HepG2 (cell line): ENCODE measurements around the gene TEF. TPM values are rescaled to one million over a fixed set of nuclear protein-coding genes. Genes with fewer than 3 reads are reported as not detected.

Experiments
- DNMT1 ChIP-seq: sonication (generic); formaldehyde crosslinking; IDR thresholded peaks from 2 replicates; pipeline ENCODE4 v1.5.1; 2020; ENCODE audit warnings: mild to moderate bottlenecking, missing genetic modification reagents
- EHMT2 ChIP-seq: fragments of 200-600 bp; sonication (generic); IDR thresholded peaks from 2 replicates; pipeline ENCODE4 v1.7.0; 2017; ENCODE audit warnings: antibody characterized with exemption, low read depth, low read length, borderline replicate concordance
- GFI1 ChIP-seq: sonication (generic); formaldehyde crosslinking; IDR thresholded peaks from 2 replicates; pipeline ENCODE4 v1.5.0; 2020; ENCODE audit warnings: missing genetic modification reagents, mild to moderate bottlenecking, borderline replicate concordance
- HDAC6 ChIP-seq: fragments of 200-600 bp; sonication (generic); IDR thresholded peaks from 2 replicates; pipeline ENCODE4 v1.7.0; 2017; ENCODE audit warnings: mild to moderate bottlenecking, antibody characterized with exemption, low read length, low read depth
- HIVEP1 ChIP-seq: sonication (generic); formaldehyde crosslinking; IDR thresholded peaks from 2 replicates; pipeline ENCODE4 v1.4.0; 2020; ENCODE audit warnings: mild to moderate bottlenecking, missing genetic modification reagents
- HOMEZ ChIP-seq: IDR thresholded peaks from 2 replicates; pipeline ENCODE4 v1.6.1; 2016; ENCODE audit warnings: low read depth
- KLF9 ChIP-seq: IDR thresholded peaks from 2 replicates; pipeline ENCODE4 v1.6.1; 2016; ENCODE audit warnings: low read depth
- ONECUT2 ChIP-seq: sonication (generic); formaldehyde crosslinking; IDR thresholded peaks from 2 replicates; pipeline ENCODE4 v1.4.0; 2020; ENCODE audit warnings: missing genetic modification reagents
- RFX5 ChIP-seq: IDR thresholded peaks from 2 replicates; pipeline ENCODE4 v1.6.1; 2011; ENCODE audit warnings: low read depth, low read length, improper control_type of control experiment
- SMC3 ChIP-seq: IDR thresholded peaks from 2 replicates; pipeline ENCODE4 v1.6.1; 2011; ENCODE audit warnings: low read length, improper control_type of control experiment
- SP5 ChIP-seq: IDR thresholded peaks from 2 replicates; pipeline ENCODE4 v1.6.1; 2016; ENCODE audit warnings: low read depth, borderline replicate concordance
- THAP7 ChIP-seq: sonication (generic); formaldehyde crosslinking; IDR thresholded peaks from 2 replicates; pipeline ENCODE4 v1.8.1; 2023; ENCODE audit warnings: mild to moderate bottlenecking, missing genetic modification reagents
- ZFP82 ChIP-seq: sonication (generic); formaldehyde crosslinking; IDR thresholded peaks from 2 replicates; pipeline ENCODE4 v1.5.1; 2020; ENCODE audit warnings: mild to moderate bottlenecking, missing genetic modification reagents, borderline replicate concordance
- ZNF17 ChIP-seq: sonication (generic); formaldehyde crosslinking; IDR thresholded peaks from 2 replicates; pipeline ENCODE4 v1.5.0; 2020; ENCODE audit warnings: mild to moderate bottlenecking, missing genetic modification reagents
- ZNF296 ChIP-seq: sonication (generic); formaldehyde crosslinking; conservative IDR thresholded peaks from 2 replicates; pipeline ENCODE4 v1.5.0; 2020; ENCODE audit warnings: mild to moderate bottlenecking, missing genetic modification reagents
- ZNF34 ChIP-seq: sonication (generic); formaldehyde crosslinking; IDR thresholded peaks from 2 replicates; pipeline ENCODE4 v1.4.0; 2020; ENCODE audit warnings: mild to moderate bottlenecking, missing genetic modification reagents, borderline replicate concordance
- ZNF446 ChIP-seq: sonication (generic); formaldehyde crosslinking; IDR thresholded peaks from 2 replicates; pipeline ENCODE4 v1.5.0; 2020; ENCODE audit warnings: mild to moderate bottlenecking, missing genetic modification reagents
- ZNF451 ChIP-seq: sonication (generic); formaldehyde crosslinking; IDR thresholded peaks from 2 replicates; pipeline ENCODE4 v1.5.0; 2020; ENCODE audit warnings: mild to moderate bottlenecking, missing genetic modification reagents
- ZNF550 ChIP-seq: sonication (generic); formaldehyde crosslinking; IDR thresholded peaks from 2 replicates; pipeline ENCODE4 v1.4.0; 2020; ENCODE audit warnings: mild to moderate bottlenecking, missing genetic modification reagents, borderline replicate concordance
- ZNF629 ChIP-seq: sonication (generic); formaldehyde crosslinking; conservative IDR thresholded peaks from 2 replicates; pipeline ENCODE4 v1.5.0; 2020; ENCODE audit warnings: missing genetic modification reagents
- ZNF879 ChIP-seq: sonication (generic); formaldehyde crosslinking; IDR thresholded peaks from 2 replicates; pipeline ENCODE4 v1.8.1; 2023; ENCODE audit warnings: missing genetic modification reagents
- polyA plus RNA-seq, 8 experiments: library from polyadenylated mRNA; depleted of rRNA in 3 of 8; stranded (reverse) in 7 of 8; unstranded in 1 of 8; fragments of >200 nt; fragmentation: Illumina TruSeq in 4 of 8; extraction: Trizol in 4 of 8; gene quantifications; 2 replicates each; pipeline versions ENCODE4 v1.2.1 to v1.2.3, GENCODE V29; 2011 to 2016; ENCODE audit warnings: low read depth in 4 of 8, missing spikeins in 1 of 8, mixed read lengths in 1 of 8; ENCODE audit not compliant: insufficient read depth in 1 of 8
- total RNA-seq, 5 experiments: library from RNA; depleted of rRNA; stranded (reverse); fragments of >200 nt; fragmentation: Illumina TruSeq; extraction: Trizol; gene quantifications; 2 replicates each; pipeline ENCODE4 v1.2.3, GENCODE V29; 2016; ENCODE audit warnings: low read depth in 1 of 5
- TF ChIP-seq, protein P1 (sequence below): sonication (generic); formaldehyde crosslinking; IDR thresholded peaks from 2 replicates; pipeline ENCODE4 v1.8.1; 2023; ENCODE audit warnings: mild to moderate bottlenecking, missing genetic modification reagents, borderline replicate concordance
- TF ChIP-seq, protein P2 (sequence below): sonication (generic); formaldehyde crosslinking; IDR thresholded peaks from 2 replicates; pipeline ENCODE4 v1.5.0; 2020; ENCODE audit warnings: mild to moderate bottlenecking, missing genetic modification reagents
- TF ChIP-seq, protein P3 (sequence below): sonication (generic); formaldehyde crosslinking; IDR thresholded peaks from 2 replicates; pipeline ENCODE4 v1.8.1; 2023; ENCODE audit warnings: mild to moderate bottlenecking, missing genetic modification reagents

TEF gene
- total and polyA plus RNA-seq, 2 of the 13 experiments (the other 11 are each of a cell fraction or from before 2014, with no cell fraction given) = 7.6 to 11.2 TPM

- TF ChIP-seq ONECUT2 (CRISPR knock-in tag) (no peak), ZNF550 (no peak; the same call in 1 of the 2 replicates), ZFP82 (CRISPR knock-in tag) (no peak; the same call in 1 of the 2 replicates), EHMT2 (no peak), ZNF34 (CRISPR knock-in tag) (no peak), GFI1 (no peak), ZNF17 (CRISPR knock-in tag) (no peak), DNMT1 (CRISPR knock-in tag) (no peak), SMC3 (no peak), ZNF446 (CRISPR knock-in tag) (peak; percentile 88), THAP7 (CRISPR knock-in tag) (no peak), SP5 (no peak), HDAC6 (no peak), ZNF451 (CRISPR knock-in tag) (no peak), RFX5 (no peak), HOMEZ (CRISPR knock-in tag) (no peak), ZNF296 (peak; percentile 89; the same call in 1 of the 2 replicates), HIVEP1 (CRISPR knock-in tag) (no peak), ZNF879 (CRISPR knock-in tag) (no peak), KLF9 (CRISPR knock-in tag) (no peak), ZNF629 (no peak)
- TF ChIP-seq, protein P1, sequence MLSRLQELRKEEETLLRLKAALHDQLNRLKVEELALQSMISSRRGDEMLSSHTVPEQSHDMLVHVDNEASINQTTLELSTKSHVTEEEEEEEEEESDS = no peak
- TF ChIP-seq, protein P2, sequence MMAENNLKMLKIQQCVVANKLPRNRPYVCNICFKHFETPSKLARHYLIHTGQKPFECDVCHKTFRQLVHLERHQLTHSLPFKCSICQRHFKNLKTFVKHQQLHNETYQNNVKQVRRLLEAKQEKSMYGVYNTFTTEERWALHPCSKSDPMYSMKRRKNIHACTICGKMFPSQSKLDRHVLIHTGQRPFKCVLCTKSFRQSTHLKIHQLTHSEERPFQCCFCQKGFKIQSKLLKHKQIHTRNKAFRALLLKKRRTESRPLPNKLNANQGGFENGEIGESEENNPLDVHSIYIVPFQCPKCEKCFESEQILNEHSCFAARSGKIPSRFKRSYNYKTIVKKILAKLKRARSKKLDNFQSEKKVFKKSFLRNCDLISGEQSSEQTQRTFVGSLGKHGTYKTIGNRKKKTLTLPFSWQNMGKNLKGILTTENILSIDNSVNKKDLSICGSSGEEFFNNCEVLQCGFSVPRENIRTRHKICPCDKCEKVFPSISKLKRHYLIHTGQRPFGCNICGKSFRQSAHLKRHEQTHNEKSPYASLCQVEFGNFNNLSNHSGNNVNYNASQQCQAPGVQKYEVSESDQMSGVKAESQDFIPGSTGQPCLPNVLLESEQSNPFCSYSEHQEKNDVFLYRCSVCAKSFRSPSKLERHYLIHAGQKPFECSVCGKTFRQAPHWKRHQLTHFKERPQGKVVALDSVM (CRISPR knock-in tag) = no peak
- TF ChIP-seq, protein P3, sequence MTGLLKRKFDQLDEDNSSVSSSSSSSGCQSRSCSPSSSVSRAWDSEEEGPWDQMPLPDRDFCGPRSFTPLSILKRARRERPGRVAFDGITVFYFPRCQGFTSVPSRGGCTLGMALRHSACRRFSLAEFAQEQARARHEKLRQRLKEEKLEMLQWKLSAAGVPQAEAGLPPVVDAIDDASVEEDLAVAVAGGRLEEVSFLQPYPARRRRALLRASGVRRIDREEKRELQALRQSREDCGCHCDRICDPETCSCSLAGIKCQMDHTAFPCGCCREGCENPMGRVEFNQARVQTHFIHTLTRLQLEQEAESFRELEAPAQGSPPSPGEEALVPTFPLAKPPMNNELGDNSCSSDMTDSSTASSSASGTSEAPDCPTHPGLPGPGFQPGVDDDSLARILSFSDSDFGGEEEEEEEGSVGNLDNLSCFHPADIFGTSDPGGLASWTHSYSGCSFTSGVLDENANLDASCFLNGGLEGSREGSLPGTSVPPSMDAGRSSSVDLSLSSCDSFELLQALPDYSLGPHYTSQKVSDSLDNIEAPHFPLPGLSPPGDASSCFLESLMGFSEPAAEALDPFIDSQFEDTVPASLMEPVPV (CRISPR knock-in tag) = no peak
Measured at GRCh38 chr22:41447435-41448188, 65.9 kb downstream of the TEF start (continued).
